Hematopoietic multipotent progenitor cell treated with erythropoietin and hydrocortisone succinate and interleukin-3 and kit ligand, for 15 days (in vitro differentiated cells): ENCODE data around the gene CHMP4A.
A peak's percentile ranks its signal among the peaks of the same experiment; 100 is the strongest.

ENCODE experiments used
- DNase-seq: peaks from one replicate; pipeline ENCODE4 v3.0.0-alpha.2; 2015; ENCODE audit warnings: low spot score

Gene CHMP4A

DNA sequence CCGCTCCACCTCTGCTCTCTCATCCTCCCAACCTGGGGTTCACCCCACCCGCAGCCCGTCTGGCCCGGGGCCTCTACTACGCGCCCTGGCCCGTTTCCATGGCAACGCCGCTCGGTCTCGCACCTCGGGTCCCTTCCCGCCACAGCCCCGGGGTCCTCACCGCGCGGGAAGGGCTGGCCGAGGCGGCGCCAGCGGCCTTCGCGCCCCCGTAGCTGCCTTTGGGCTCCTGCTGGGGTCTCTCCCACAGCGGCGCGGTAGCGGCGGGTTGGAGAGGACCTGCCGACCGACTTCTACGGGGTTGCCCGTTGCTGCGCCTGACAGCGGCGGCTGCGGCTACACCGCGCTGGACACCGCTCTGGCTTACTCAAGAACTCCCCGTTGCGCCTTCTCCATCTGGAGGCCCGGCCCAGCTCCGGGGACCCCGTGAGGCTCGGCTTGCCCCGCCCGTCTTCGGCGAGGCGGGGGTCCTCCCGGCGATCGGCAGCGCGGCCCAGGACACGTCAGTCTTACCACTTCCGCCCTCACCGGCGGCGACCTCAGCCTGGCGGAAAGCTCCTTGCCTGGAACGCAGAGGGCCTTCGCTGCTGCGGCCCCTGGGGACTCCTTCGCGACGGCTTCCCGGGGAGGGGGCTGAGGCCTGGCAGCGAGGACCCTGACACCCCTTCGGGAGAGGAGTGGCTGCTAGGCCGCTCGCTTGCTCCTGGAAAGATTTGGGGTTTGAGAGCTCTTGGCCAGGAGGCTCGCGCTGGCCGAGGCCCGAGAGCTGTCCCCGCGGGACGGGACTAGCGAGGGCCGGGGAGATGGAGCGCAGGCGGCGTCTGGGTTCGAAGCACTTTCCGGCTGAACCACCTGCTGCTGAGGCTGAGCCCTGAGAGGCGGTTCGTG is 17.9 kb downstream of the CHMP4A start, which contains the start of gene TM9SF1:
TM9SF1 (minus strand) TSS at position 256 of the 885 bp plus-strand sequence. CDS start 422 bp downstream, outside the sequence.
- DNase-seq = peak; percentile 84

DNA sequence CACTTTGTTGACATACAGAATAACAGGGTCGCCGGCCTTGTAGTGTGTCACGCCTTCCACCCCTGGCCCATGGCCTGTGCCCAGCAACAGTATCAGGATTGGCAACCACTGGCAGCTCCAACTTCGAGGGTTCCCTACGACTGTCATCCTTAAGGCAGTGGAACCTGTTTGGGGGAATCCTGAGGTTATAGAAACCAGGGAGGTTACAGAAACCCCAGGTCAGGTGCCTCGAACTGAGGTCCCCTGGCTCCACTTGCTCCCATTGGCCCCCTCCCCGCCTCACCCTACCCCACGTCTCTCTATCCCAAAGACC is 18.5 kb downstream of the CHMP4A start:
- no peak for DNase-seq

DNA sequence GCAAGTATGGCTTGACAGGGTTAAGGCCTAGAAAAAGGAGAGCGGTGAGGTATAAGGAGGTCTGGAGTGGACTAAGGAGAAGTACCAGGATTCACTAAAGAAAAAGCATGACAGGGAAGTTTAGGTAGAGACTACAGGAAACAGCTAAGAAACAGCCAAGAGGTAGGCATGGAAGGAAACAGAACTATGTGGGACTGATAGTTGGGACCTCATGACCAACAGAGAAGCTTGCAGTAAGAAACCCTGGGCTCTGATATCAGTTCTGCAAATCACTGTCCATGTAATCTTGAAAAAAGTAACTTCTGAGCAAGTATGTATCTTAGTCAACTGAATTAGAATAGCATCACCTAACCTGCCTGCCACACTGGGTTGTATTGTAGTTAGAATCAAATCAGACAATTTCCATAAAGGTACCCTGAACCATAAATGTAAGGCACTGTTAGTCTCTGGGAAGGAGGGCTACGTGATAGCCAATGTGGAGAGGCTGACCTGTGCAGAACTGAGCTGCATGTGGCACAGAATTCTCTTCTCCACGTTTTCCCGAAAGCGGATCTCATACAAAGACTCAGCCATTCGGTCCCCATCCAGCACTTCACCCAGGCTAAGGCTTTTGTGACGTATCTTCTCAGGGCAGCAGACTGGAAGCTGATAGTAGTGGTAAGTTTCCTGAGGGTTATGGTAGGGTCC is 19.0 kb downstream of the CHMP4A start:
- DNase-seq = no peak

DNA sequence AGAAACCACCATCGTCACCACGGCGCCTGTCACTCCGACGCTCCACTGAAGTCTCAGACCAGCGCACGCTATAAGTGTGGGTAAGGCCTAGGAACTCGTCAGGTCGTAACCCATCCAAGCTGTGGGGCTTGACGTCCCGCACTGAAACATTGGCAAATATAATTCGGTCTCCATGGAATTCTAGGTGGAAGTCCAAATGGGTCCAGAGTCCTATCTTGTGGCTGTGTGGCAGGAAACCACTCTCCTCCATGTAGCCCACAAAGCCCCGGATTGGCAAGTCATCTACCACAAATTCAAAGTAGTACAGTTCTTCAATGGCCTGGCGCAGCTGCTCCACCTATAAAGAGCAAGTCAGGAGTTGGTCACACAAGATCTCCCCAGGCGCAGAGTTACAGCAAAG is 20.4 kb downstream of the CHMP4A start:
- DNase-seq = no peak

DNA sequence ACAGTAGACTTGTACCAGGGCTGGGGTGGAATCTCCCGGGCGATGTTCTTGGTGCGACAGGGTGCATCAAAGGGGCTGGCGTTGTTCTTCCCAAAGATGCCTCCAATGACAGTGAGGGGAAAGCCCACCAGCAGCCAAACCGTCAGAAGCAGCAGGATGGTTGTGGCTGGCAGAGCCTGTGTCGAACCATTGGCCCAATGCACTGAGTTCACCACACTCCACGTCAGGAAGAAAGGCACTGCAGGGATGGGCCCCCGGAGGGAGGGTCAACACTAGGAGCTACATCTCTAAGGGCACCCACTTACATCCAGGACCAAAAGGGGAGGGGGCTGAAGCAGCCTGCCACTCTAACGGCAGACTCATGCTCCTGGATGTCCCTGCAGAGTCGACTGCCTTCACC is 22.9 kb downstream of the CHMP4A start:
- DNase-seq = no peak

DNA sequence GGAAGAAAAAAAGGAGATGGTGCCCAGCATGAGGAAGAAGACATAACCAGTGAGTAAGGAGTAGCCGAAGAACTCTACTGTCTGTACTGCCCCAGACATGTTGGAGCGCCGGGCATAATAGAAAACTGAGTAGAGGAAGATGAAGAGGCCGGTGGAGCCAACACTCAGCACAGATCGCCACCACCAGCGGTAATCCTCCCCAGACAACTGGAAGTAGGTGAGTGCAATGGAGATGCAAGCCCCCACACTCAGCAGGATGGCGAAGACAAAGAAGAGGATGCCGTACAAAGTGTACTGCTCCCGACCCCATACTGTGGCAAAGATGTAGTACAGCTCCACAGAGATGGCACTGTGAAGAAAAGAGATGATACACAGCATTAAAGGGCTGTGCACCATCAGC is 23.8 kb downstream of the CHMP4A start:
- DNase-seq = no peak

DNA sequence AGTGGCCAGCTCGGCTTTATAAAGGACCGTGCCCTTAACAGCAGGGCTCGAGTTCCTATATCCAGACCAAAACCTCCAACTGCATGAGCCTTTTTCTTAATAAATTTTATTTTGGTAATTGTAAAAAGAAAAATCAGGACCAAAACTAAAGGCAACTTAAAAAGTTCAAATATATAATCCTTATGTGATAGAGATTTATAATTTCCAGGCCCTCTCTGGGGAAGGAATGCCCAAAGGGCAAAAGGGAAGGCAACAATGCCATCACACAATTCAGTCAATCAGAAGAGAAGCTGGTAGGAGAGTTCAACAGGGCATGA is 24.3 kb downstream of the CHMP4A start:
- DNase-seq = no peak

DNA sequence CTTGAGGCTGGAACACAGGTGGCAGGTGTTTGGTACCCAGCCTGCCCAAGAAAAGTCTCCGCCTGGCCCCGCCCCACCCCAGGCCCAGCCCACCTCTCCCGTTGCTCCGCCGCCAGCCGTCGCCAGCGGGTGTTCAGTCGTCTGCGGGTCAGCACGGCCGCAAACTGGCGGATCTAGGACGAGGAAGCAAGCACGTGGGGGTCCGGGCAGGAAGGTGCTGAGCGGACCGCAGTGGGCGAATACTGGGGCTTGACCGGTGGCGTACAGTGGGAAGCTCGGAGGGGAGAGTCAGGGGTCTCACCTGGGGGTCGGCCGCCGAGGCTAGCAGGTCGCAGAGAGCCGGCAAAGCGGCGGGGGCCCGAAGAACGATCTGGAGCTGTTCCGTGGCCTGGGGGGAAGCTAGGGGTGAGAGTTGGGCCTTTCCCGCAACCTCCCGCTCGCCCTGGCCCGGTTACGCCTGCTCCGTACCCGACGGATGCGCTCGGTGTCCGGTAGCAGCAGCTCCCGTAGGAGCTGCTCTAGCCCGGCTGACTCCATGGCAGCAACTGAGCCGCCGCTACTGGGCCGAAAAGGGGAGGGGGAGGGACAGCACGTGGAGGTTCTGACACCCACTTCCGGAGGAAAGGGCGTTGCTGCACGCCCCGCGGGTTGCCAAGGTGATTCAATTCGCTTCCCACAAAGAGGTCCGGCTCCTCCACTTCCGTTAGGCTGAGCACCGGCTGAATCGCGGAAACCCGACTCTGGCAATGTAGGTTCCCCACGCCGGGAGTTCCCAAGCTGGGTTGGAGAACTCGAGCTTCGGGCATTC is 24.8 kb downstream of the CHMP4A start, which contains the start of gene IPO4:
IPO4 (minus strand) TSS at position 566 of the 808 bp plus-strand sequence; CDS start at position 537, 29 bp downstream.
- peak; percentile 84 for DNase-seq

DNA sequence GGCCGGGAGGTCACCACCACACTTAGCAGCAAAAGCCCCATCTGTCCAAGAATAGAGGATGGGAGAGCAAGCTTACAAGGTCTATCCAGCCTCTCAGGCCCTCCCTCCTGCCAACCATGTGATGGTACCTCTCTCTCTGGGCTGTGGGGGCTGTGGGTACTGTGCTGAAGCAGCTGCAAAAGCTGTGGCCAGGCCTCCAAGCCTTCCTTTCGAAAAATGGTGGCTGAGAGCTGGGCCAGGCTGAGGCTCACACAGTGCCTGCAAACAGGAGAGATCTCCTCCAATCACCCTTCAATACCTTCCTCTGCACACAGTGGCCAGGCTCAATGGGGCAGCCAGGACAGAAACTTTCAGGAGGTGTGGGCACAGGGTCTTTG is 25.8 kb downstream of the CHMP4A start:
- no peak for DNase-seq

DNA sequence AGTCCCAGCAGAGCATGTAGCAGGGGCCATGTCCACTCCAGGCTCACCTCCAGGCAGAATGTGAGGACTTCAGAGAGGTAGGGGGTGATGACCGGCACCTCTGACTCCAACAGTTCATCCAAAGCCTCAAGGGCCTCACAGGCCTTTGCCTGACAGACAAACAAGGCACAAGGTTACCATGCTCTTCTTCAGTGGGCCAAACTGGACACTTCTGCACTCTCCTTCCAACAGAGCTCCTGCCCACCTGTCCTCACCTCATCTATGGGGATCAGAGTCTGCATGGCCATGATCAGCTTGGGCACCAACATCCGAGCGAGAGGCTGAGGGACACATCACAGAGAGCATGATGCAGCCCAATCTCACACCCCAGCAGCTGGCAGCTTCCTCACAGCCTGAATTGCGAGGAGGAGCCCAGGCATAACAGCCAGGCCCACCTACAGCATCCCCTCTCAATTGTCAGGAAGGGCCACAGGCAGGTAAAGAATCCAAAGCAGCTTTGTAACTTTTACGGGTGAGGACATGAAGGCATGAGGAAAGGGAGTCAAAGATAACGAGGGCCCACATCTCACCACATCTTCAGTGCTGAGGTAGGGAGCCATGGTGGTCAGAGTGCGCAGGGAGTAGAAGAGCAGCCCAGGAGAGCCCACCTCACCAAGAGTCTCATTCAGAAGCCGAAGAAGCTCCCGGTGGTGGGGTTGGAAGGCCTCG is 26.3 kb downstream of the CHMP4A start:
- DNase-seq = no peak

DNA sequence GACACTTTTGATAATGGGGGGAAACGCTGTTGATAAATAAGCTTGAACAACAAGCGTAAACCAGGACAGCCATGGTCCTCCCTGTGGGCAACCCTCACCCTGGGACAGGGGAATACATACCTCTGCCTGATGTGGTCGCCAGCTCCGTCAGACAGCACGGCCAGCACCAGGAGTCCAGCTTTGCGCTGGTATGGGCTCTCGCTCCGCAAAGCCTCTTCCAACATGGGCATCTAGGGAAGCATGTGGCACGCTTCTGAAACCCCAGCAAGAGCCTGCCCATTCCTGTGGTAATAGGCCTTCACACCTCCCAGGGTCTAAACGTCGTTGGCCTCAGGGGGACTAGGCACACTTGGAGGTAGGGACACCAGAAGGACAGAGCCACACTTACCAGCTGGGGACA is 27.5 kb downstream of the CHMP4A start:
- no peak for DNase-seq

DNA sequence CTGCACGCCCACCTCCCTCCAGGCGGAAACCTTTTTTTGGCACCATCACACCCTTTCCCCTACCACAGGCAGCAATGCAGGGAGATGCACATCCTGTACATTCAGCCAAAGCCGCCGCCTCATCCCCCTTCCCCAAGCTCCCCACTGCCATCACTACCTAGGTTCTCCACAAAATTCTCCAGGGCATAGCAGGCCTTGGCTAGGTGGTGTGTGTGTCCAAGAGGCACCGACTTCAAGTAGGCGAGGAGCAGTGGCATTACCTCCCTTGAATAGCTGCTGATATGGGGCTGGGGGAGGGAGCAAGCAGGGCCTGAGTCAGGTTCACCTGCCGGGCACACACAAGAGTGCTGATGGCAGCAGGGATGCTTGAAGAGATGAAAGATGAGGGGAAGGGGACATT is 28.3 kb downstream of the CHMP4A start:
- no peak for DNase-seq

DNA sequence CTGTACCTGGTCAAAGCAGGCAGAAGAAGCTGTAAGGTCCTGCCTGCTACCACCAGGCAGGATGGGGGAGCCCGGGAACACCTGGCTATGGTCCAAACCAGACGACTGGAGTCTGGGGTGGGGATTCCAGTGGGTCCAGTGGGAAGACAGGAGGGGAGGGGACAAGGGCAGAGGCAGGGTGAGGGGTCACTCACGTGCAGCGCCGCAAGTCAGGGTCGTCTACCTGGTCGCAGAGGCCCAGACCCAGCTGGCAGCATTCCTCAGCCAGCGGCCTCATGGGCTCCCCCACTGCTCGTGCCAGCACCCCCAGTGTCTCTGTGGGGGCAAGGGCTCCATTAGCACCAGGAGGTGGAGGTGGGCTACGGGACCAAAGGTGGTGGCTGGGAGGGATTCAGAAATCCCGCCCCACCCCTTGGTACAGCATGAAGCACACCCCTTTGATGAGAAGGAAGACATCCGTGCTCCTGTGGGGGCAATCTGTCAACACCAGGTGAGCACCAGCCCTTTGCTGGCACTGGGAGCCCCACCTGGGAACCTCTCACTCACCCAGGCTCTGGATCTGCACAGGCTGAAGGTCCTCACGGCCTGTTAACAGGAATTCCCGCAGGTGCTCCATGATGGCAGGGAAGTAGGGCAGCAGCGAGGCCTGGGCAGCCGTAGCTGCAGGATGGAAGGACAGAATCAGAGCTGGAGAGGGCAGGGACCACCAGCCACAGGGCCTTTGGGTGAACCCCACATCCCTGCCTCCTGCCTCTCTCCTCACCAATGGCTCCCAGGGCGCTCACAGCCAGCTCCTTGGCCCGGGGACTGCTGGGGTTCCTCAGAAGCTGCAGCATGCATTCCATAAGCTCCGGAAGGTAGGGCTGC is 29.0 kb downstream of the CHMP4A start:
- DNase-seq = no peak

DNA sequence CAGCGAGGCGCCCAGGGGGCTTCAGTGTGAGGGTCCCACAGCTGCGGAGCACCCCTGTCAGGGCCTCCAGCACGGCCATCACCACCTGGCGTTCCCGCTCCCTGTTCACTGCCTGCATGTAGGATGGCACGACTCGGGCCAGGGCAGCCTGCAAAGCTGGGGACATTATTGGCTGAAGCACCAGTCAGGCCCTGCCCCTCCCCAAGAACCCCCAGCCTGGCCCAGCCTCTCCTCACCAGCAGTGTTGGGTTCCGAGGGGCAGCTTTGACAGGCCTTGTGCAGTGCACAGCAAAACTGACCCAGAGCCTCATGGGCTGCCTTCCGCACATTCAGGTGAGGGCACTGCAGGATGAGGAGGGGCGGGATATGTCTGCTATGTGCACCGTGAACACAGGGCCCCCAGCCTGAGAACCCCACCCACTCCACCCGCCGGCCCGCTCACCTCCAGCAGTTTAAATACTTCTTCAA is 30.2 kb downstream of the CHMP4A start:
- no peak for DNase-seq

DNA sequence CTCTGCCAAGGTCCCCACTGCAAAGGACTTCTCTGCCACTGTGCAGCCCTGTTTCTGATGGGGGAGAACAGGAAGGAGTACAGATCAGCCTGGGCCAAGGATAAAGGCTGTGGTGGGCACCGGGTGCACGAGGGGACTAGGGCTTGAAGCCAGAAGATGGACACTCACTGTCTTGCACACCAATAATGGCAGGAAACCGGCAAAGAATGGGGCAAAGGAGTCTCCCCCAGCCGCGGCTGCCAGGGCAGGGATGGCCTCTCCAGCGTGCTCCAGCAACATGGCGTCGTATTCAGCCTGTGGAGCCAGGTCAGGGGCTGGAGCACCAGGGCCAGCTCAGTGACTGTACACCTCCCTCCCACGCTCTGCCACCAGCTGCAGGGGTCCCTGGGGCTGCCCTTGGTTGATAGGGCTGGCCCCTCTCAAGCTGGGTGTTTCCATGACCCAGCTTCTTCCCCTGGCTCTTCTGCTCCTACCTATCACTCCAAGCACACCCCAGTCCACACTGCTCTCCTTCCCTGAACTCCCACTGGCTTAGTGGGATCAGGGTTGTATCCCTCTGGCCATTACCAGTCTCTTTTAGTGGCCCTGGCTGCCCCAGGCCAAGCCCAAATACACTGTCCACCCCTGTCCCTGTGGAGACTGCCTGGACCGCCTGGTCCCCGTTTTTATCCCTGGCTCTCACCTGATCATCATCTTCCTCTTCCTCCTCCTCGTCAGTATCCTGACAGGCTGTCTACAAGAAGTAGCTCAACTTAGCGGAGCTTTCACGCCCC is 31.0 kb downstream of the CHMP4A start:
- no peak for DNase-seq

DNA sequence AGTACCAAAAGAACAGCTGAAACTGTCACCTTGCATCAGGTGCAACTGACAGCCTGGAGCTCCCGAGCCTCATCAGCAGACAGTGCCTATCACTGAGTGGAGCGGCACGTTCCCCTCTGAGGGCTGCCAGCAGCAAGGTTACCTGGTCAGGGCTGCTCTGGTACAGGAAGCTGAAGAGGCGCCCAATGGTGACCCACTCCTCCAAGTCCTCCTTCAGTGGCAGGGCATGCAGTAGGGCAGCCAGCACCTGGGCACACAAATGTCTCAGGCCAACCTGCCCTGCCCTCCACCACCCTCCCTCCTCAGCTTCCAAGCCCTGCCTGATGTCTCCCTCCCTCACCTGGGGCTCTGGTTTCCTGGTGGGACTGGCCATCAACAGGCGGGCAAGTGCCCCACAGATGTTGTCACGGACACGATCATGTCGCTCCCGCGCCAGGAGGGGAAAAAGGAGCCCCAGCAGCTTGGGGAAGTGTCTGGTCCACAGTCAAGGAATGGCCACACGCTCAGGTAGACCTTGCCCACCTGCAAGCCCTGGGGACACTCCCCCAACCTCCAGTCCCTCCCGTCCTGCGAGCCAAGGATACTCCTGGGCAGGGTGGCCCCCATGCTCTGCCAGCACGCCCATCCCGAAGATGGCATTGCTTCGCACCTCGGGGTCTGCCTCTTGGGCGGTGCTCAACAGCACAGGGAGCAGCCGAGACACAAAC is 31.8 kb downstream of the CHMP4A start:
- DNase-seq = no peak

DNA sequence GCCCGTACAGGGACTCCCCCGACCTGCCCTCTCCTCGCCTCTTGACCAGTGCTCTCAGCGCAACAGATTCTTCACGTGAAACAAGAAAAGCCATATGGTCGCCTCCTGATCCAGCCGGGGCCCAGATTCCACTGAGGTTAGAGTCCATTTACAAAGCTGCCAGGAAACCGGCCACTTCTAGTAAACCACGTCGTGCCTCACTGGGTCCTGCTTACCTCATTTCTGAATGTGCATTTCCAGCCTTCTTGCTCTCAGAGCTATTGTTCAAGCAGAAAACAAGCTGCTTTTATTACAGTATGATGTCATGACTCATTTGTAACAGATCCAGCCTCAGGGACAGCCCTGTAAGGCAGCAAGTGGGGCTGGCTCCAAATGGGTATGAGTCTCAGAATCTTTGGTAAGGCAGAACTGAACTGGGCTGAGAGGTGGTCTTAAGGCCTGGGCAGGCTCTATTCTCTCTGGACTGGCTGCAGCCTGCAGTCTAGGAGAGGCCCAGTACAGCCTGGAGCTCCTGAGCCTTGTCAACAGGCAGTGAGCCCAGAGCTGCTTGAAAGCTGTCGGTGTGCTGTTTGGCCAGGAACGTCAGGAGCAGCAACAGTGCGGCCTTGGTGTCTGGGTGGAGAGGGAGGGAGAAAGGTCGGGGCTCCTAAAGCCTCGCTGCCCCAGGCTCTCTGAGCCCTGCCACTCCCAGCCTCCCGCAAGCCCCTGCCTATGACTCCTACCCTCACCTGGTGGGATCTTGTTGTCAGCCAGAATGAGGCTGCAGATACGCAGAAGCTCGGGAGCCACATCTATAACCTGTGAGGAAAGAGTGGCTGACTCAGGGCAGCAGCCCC is 33.1 kb downstream of the CHMP4A start:
- DNase-seq = no peak

DNA sequence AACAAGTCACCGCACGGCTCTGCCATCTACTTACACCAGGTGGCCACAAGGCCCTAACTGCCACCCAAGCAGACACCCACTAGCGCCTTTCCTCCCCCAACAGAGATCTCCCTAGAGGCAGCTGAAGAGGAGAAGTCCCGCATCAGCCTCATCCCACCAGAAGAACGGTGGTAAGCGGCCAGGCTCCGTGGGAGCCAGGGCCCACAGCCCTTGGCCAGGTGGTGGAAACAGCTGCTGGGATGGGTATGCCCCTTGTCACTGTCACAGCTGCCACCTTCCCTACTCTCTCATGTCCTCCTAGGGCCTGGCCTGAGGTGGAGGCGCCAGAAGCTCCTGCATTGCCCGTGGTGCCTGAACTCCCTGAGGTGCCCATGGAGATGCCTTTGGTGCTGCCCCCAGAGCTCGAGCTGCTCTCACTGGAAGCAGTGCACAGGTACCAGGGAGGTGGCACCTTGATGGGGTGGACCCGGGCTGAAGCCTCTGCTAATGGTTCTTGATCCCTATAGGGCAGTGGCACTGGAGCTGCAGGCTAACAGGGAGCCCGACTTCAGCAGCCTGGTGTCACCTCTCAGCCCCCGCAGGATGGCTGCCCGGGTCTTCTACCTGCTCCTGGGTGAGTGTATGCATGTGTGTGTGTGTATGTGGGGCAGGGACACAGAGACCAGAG is 33.9 kb downstream of the CHMP4A start:
- no peak for DNase-seq
